22Rv1 (cell line): Measurements from ENCODE around the gene CA12.

Experiments used
- H3K27ac ChIP-seq: fragments of 450-650 bp; 2 replicates; pipeline ENCODE4 v1.5.1; 2017
- ZFX ChIP-seq: fragments of 450-650 bp; IDR thresholded peaks from 2 replicates; pipeline ENCODE4 v1.6.1; 2017; ENCODE audit warnings: antibody characterized with exemption, borderline replicate concordance
- TF ChIP-seq, protein P1 (sequence below): fragments of 450-650 bp; IDR thresholded peaks from 2 replicates; pipeline ENCODE4 v1.5.1; 2017; ENCODE audit warnings: mild to moderate bottlenecking

Gene CA12

GRCh38 chr15:63335543-63336240 is 46.0 kb downstream of the CA12 start:
- H3K27ac ChIP-seq, result no peak overlapping the region
- TF ChIP-seq, protein P1, sequence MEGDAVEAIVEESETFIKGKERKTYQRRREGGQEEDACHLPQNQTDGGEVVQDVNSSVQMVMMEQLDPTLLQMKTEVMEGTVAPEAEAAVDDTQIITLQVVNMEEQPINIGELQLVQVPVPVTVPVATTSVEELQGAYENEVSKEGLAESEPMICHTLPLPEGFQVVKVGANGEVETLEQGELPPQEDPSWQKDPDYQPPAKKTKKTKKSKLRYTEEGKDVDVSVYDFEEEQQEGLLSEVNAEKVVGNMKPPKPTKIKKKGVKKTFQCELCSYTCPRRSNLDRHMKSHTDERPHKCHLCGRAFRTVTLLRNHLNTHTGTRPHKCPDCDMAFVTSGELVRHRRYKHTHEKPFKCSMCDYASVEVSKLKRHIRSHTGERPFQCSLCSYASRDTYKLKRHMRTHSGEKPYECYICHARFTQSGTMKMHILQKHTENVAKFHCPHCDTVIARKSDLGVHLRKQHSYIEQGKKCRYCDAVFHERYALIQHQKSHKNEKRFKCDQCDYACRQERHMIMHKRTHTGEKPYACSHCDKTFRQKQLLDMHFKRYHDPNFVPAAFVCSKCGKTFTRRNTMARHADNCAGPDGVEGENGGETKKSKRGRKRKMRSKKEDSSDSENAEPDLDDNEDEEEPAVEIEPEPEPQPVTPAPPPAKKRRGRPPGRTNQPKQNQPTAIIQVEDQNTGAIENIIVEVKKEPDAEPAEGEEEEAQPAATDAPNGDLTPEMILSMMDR, result no peak
- TF ChIP-seq ZFX, result no peak

DNA sequence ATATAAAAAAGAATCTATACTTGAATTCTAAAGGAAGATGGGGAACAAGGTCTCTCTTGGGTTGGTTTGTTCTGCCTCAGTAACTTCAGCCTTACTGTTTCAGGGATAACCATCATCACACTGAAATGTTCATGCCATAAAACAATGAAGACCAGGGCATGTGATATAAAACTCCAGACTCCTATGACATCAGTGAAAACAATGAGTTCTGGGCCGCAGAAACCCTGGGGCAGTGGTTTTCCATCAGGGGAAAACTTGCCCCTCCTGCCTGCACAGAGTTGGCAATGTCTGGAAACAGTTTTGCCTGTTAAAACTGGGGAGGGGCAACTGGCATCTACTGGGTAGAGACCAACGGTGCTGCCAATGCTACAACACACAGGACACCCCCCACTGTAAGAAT is 46.8 kb downstream of the CA12 start:
- no peak overlapping the region for H3K27ac ChIP-seq
- no peak for TF ChIP-seq ZFX
- TF ChIP-seq, protein P1, result no peak

GRCh38 chr15:63332367-63333124 is 49.1 kb downstream of the CA12 start:
- no peak overlapping the region for H3K27ac ChIP-seq
- TF ChIP-seq, protein P1, result no peak
- no peak for TF ChIP-seq ZFX

DNA sequence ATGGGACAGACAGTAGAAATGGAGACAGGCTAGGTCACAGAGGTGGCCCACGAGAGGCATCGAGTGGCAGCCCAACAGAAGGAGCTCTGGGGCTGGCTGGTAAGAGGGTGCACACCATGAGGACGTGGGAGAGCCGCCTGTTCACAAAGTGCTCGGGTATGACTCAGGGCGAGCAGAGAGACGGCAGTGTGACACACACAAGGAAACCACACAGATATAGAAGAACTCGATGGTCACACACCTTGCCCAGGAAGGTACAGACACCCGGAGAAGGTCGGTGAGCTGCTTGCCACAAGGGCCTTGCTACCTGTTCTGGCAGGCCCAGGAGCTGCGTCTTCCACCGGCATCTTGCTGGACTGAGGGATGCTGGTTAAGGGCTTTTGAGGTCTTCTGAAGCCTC is 50.2 kb downstream of the CA12 start:
- H3K27ac ChIP-seq, result no peak overlapping the region
- TF ChIP-seq, protein P1, result no peak
- TF ChIP-seq ZFX, result no peak

DNA sequence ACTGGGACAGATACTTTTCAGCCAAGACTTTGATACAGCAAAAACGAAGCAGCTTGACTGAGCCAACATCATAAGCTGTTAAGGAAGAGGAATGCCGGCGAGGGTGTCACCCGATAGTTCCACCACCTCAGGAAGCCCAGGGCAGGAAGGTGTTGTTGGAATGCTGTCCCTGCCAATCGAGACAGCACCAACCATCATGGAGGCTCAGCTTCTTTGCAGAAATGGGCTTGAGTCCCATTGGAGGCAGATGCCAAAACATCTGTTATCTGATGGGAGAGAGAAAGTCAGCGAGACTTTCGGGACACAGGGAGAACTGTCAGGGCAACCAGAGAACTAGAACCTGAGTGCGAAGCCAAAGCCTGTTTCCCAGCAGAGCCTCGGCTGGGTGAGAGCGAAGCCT is 50.7 kb downstream of the CA12 start:
- no peak overlapping the region for H3K27ac ChIP-seq
- TF ChIP-seq ZFX, result no peak
- TF ChIP-seq, protein P1, result no peak

GRCh38 chr15:63329567-63330350 is 51.9 kb downstream of the CA12 start:
- TF ChIP-seq ZFX, result no peak
- TF ChIP-seq, protein P1, result no peak
- H3K27ac ChIP-seq, result no peak overlapping the region
